Measurements from ENCODE around the gene AURKB. TPM values are rescaled to one million over a fixed set of nuclear protein-coding genes. Genes with fewer than 3 reads are reported as not detected.

The AURKB gene
- total RNA-seq, 1 experiment from 2014 or later, result 141 TPM

DNA sequence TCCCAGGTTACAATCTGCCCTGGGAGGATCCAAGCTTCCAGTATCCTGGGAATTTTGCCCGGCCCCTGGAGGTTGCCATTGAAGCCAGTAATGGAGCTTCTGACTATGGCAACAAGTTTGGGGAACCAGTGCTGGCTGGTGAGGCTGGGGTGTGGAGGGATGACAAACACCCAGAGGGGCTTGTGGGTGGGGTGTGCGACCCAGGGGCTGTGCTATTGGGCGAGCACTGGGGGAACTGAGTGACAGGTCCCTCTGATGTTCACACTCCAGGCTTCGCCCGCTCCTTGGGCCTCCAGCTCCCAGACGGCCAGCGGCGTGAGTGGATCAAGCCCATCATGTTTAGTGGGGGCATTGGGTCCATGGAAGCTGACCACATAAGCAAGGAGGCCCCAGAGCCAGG is 47.4 kb upstream of the AURKB start:
- intact Hi-C loops (cut with micrococcal nuclease), result no loop called here
- H3K27me3 ChIP-seq (ENCODE audit: insufficient read depth, low read length), result no peaks in the 10 kb centered on the region
- no peaks in the 10 kb centered on the region for H3K9me3 ChIP-seq (ENCODE audit: control insufficient read depth in 1 of 2, insufficient read depth in 1 of 2, low read depth in 1 of 2, low read length in 2 of 2)
- H3K4me2 ChIP-seq (ENCODE audit: low read length), result no peak overlapping the region
- TF ChIP-seq ELF1 (IDR thresholded peaks at IDR 0.05; ENCODE audit: borderline replicate concordance, low read depth) (no peak), POLR2AphosphoS5 (IDR thresholded peaks at IDR 0.05; ENCODE audit: low read depth, low read length) (no peak), JUND (IDR thresholded peaks at IDR 0.05) (no peak)
- ATAC-seq, result no peak
- no peak overlapping the region for H2AFZ ChIP-seq (ENCODE audit: low read depth, low read length, poor library complexity, severe bottlenecking)
- H3K4me1 ChIP-seq (ENCODE audit: control insufficient read depth in 1 of 2, insufficient read depth in 2 of 2, low read length in 2 of 2), result no peaks in the 10 kb centered on the region
- H3K9me2 ChIP-seq (ENCODE audit: insufficient read depth), result no peaks in the 10 kb centered on the region
- peaks cover 28% of the 10 kb centered on the region for H3K79me2 ChIP-seq (ENCODE audit: insufficient read depth, low read length)
- RAD21 ChIA-PET (ENCODE audit: low non-redundant PET in 1 of 2, low total read pairs in 2 of 2, uncharacterized antibody in 2 of 2, unreplicated experiment in 2 of 2), result no interaction called here
- no peak for DNase-seq (ENCODE audit: low read depth, low spot score)
- peaks cover 40 to 56% of the 10 kb centered on the region in 2 experiments; a peak in 3 of 4 replicates for H3K36me3 ChIP-seq (ENCODE audit: control insufficient read depth in 1 of 2, insufficient read depth in 2 of 2, low read length in 2 of 2)
- CTCF ChIA-PET, result no interaction called here
- BruUV-seq (replicated peaks), result no TSS peak
- POLR2A ChIA-PET, result no interaction called here
- H3K9ac ChIP-seq (ENCODE audit: low read length), result no peak overlapping the region
- no peak overlapping the region for H3K27ac ChIP-seq (ENCODE audit: low read depth, low read length)
- no peak overlapping the region for H3K4me3 ChIP-seq (replicated peaks in 1 of 2; ENCODE audit: low read depth in 1 of 2, low read length in 2 of 2)
- H4K20me1 ChIP-seq (ENCODE audit: insufficient read depth), result peaks cover 3% of the 10 kb centered on the region; the same call in 1 of the 2 replicates

DNA sequence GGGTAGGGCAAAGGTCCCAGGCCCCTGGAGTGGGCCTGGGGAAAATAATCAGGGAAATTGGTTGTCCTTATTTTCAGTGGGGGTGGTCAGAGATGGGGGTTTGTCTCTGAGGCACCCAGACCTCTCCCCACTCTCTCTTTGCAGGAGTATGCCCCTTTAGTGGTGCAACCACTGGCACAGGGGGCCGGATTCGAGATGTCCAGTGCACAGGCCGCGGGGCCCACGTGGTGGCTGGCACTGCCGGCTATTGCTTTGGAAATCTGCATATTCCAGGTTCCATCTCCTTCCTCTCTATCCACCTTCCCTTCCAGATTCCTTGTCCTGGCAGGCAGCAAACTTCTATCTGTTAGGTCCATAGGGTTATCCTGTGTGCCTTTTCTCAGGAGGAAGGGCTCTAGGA is 46.3 kb upstream of the AURKB start:
- ChIA-PET CTCF (no interaction called here), POLR2A (no interaction called here), RAD21 (ENCODE audit: low non-redundant PET in 1 of 2, low total read pairs in 2 of 2, uncharacterized antibody in 2 of 2, unreplicated experiment in 2 of 2) (no interaction called here)
- H3K9me2 ChIP-seq (ENCODE audit: insufficient read depth), result no peaks in the 10 kb centered on the region
- no peak for ATAC-seq
- intact Hi-C loops (cut with micrococcal nuclease), result no loop called here
- DNase-seq (ENCODE audit: low read depth, low spot score), result no peak
- H2AFZ ChIP-seq (ENCODE audit: low read depth, low read length, poor library complexity, severe bottlenecking), result no peak overlapping the region
- H3K4me1 ChIP-seq (ENCODE audit: control insufficient read depth in 1 of 2, insufficient read depth in 2 of 2, low read length in 2 of 2), result no peaks in the 10 kb centered on the region
- TF ChIP-seq JUND (IDR thresholded peaks at IDR 0.05) (no peak), ZNF274 (IDR thresholded peaks at IDR 0.05; ENCODE audit: low read depth, low read length) (no peak), EZH2 (IDR thresholded peaks at IDR 0.05) (no peak), SP1 (IDR thresholded peaks at IDR 0.05; ENCODE audit: low read depth) (no peak), YY1 (IDR thresholded peaks at IDR 0.05; ENCODE audit: extremely low read depth, insufficient replicate concordance, low read depth, low read length) (no peak), POLR2AphosphoS5 (IDR thresholded peaks at IDR 0.05; ENCODE audit: low read depth, low read length) (no peak), SRF (IDR thresholded peaks at IDR 0.05; ENCODE audit: low read depth) (no peak), EZH2phosphoT487 (IDR thresholded peaks at IDR 0.05; ENCODE audit: borderline replicate concordance) (no peak), FOSL1 (IDR thresholded peaks at IDR 0.05; ENCODE audit: low read depth) (no peak), CBX3 (IDR thresholded peaks at IDR 0.05; ENCODE audit: low read depth) (no peak), CEBPB (IDR thresholded peaks at IDR 0.05; ENCODE audit: low read depth) (no peak), EGR1 (IDR thresholded peaks at IDR 0.05; ENCODE audit: low read depth) (no peak)
- TF ChIP-seq, protein P1, sequence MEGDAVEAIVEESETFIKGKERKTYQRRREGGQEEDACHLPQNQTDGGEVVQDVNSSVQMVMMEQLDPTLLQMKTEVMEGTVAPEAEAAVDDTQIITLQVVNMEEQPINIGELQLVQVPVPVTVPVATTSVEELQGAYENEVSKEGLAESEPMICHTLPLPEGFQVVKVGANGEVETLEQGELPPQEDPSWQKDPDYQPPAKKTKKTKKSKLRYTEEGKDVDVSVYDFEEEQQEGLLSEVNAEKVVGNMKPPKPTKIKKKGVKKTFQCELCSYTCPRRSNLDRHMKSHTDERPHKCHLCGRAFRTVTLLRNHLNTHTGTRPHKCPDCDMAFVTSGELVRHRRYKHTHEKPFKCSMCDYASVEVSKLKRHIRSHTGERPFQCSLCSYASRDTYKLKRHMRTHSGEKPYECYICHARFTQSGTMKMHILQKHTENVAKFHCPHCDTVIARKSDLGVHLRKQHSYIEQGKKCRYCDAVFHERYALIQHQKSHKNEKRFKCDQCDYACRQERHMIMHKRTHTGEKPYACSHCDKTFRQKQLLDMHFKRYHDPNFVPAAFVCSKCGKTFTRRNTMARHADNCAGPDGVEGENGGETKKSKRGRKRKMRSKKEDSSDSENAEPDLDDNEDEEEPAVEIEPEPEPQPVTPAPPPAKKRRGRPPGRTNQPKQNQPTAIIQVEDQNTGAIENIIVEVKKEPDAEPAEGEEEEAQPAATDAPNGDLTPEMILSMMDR (IDR thresholded peaks at IDR 0.05 in 2 of 3, conservative IDR thresholded peaks at IDR 0.05 in 1 of 3; ENCODE audit: borderline replicate concordance in 1 of 3, insufficient read depth in 1 of 3, low read depth in 2 of 3, low read length in 2 of 3), result no peak
- TF ChIP-seq, protein P2, sequence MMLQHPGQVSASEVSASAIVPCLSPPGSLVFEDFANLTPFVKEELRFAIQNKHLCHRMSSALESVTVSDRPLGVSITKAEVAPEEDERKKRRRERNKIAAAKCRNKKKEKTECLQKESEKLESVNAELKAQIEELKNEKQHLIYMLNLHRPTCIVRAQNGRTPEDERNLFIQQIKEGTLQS (IDR thresholded peaks at IDR 0.05), result no peak
- TF ChIP-seq, protein P3, sequence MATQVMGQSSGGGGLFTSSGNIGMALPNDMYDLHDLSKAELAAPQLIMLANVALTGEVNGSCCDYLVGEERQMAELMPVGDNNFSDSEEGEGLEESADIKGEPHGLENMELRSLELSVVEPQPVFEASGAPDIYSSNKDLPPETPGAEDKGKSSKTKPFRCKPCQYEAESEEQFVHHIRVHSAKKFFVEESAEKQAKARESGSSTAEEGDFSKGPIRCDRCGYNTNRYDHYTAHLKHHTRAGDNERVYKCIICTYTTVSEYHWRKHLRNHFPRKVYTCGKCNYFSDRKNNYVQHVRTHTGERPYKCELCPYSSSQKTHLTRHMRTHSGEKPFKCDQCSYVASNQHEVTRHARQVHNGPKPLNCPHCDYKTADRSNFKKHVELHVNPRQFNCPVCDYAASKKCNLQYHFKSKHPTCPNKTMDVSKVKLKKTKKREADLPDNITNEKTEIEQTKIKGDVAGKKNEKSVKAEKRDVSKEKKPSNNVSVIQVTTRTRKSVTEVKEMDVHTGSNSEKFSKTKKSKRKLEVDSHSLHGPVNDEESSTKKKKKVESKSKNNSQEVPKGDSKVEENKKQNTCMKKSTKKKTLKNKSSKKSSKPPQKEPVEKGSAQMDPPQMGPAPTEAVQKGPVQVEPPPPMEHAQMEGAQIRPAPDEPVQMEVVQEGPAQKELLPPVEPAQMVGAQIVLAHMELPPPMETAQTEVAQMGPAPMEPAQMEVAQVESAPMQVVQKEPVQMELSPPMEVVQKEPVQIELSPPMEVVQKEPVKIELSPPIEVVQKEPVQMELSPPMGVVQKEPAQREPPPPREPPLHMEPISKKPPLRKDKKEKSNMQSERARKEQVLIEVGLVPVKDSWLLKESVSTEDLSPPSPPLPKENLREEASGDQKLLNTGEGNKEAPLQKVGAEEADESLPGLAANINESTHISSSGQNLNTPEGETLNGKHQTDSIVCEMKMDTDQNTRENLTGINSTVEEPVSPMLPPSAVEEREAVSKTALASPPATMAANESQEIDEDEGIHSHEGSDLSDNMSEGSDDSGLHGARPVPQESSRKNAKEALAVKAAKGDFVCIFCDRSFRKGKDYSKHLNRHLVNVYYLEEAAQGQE (IDR thresholded peaks at IDR 0.05; ENCODE audit: low read depth), result no peak
- TF ChIP-seq, protein P4, sequence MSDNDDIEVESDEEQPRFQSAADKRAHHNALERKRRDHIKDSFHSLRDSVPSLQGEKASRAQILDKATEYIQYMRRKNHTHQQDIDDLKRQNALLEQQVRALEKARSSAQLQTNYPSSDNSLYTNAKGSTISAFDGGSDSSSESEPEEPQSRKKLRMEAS (IDR thresholded peaks at IDR 0.05), result no peak
- no peaks in the 10 kb centered on the region for H3K9me3 ChIP-seq (ENCODE audit: control insufficient read depth in 1 of 2, insufficient read depth in 1 of 2, low read depth in 1 of 2, low read length in 2 of 2)
- H3K9ac ChIP-seq (ENCODE audit: low read length), result no peak overlapping the region
- H3K27ac ChIP-seq (ENCODE audit: low read depth, low read length), result no peak overlapping the region
- peaks cover 38% of the 10 kb centered on the region for H3K79me2 ChIP-seq (ENCODE audit: insufficient read depth, low read length)
- no peak overlapping the region for H3K4me2 ChIP-seq (ENCODE audit: low read length)
- no peak overlapping the region for H3K4me3 ChIP-seq (replicated peaks in 1 of 2; ENCODE audit: low read depth in 1 of 2, low read length in 2 of 2)
- H4K20me1 ChIP-seq (ENCODE audit: insufficient read depth), result peaks cover 3% of the 10 kb centered on the region; the same call in 1 of the 2 replicates
- peaks cover 36 to 49% of the 10 kb centered on the region in 2 experiments; a peak in 3 of 4 replicates for H3K36me3 ChIP-seq (ENCODE audit: control insufficient read depth in 1 of 2, insufficient read depth in 2 of 2, low read length in 2 of 2)
- H3K27me3 ChIP-seq (ENCODE audit: insufficient read depth, low read length), result no peaks in the 10 kb centered on the region
- no TSS peak for BruUV-seq (replicated peaks)
